K562 (cell line): Measurements from ENCODE around the gene CES5A. TPM values are rescaled to one million over a fixed set of nuclear protein-coding genes. Genes with fewer than 3 reads are reported as not detected.

ENCODE experiments used
- ATAC-seq: fragments of 200-7000 bp; cut with Tn5 transposase; 3 replicates; pipeline ENCODE4 v1.9.1; 2020; ENCODE audit warnings: moderate library complexity
- BruUV-seq: library from RNA; stranded (reverse); fragments of 400-500 nt; replicated peaks from 2 replicates; lab custom pipeline; 2021; lab: Mats Ljungman, UMichigan
- CTCF ChIA-PET: fragments of 300-600 bp; formaldehyde crosslinking; extraction: SDS; loops from one replicate; lab custom pipeline; 2021; ENCODE audit warnings: low intra/inter-chr PET ratio; lab: Yijun Ruan, JAX
- POLR2A ChIA-PET: fragments of 300-600, 350-650 bp; sonication (Branson Sonifier 250); formaldehyde crosslinking; extraction: SDS; loops from one replicate; lab custom pipeline; 2021; ENCODE audit warnings: antibody characterized with exemption, inconsistent platforms; lab: Yijun Ruan, JAX
- DNase-seq, 4 experiments: peaks; one replicate each; pipeline versions ENCODE4 v3.0.0 to v3.0.0-alpha.2; 2011 to 2018; ENCODE audit warnings: low spot score in 3 of 4, mixed read lengths in 3 of 4; ENCODE audit errors: extremely low read depth in 1 of 4
- FAIRE-seq: peaks from 2 replicates; lab custom pipeline; 2011; peaks lifted over from hg19 to GRCh38; lab: Jason Lieb, UNC
- H2AFZ ChIP-seq: 2 replicates; pipeline ENCODE4 v1.6.0; 2011; ENCODE audit warnings: low read depth, low read length, control low read depth, inconsistent platforms
- H3K27ac ChIP-seq: fragments of 200-600 bp; 3 replicates; pipeline ENCODE4 v1.8.0; 2011; ENCODE audit warnings: low read depth, mild to moderate bottlenecking, control low read depth, inconsistent platforms, low read length, moderate library complexity, mixed read lengths; ENCODE audit errors: extremely low read depth
- H3K27me3 ChIP-seq, 2 experiments: fragments of 300-600 bp in 1 of 2; 2 replicates in 1 of 2; 3 replicates in 1 of 2; pipeline versions ENCODE4 v1.6.0 to v1.8.0; 2011; ENCODE audit warnings: inconsistent platforms in 2 of 2, low read length in 2 of 2, mild to moderate bottlenecking in 1 of 2, mixed read lengths in 1 of 2, moderate library complexity in 1 of 2; ENCODE audit not compliant: control insufficient read depth in 2 of 2, insufficient read depth in 2 of 2
- H3K36me3 ChIP-seq: fragments of 300-600 bp; 3 replicates; pipeline ENCODE4 v1.8.0; 2011; ENCODE audit warnings: mild to moderate bottlenecking, low read length, inconsistent platforms; ENCODE audit not compliant: control insufficient read depth, insufficient read depth
- H3K4me1 ChIP-seq, 2 experiments: fragments of 200-600 bp in 1 of 2; replicated peaks in 1 of 2; 2 replicates in 1 of 2; 3 replicates in 1 of 2; pipeline versions ENCODE4 v1.5.1 to v1.8.0; 2011; ENCODE audit warnings: inconsistent platforms in 2 of 2, low read length in 2 of 2, mild to moderate bottlenecking in 1 of 2, mixed read lengths in 1 of 2, moderate library complexity in 1 of 2; ENCODE audit not compliant: control insufficient read depth in 2 of 2, insufficient read depth in 2 of 2
- H3K4me2 ChIP-seq: 2 replicates; pipeline ENCODE4 v1.6.1; 2011; ENCODE audit warnings: low read length, control low read depth, inconsistent platforms, mixed read lengths; ENCODE audit not compliant: insufficient read depth
- H3K4me3 ChIP-seq: fragments of 200-600 bp; sonication (generic), shearing (Covaris generic); 2 replicates; pipeline ENCODE4 v1.5.1; 2016; ENCODE audit warnings: control low read depth, inconsistent platforms
- H3K79me2 ChIP-seq: fragments of 200-600 bp; 3 replicates; pipeline ENCODE4 v1.8.0; 2011; ENCODE audit warnings: low read length, inconsistent platforms; ENCODE audit not compliant: control insufficient read depth, insufficient read depth
- H3K9ac ChIP-seq, 2 experiments: 2 replicates each; pipeline versions ENCODE4 v1.6.0 to v1.6.1; 2011; ENCODE audit warnings: low read depth in 2 of 2, low read length in 2 of 2, control low read depth in 1 of 2, inconsistent platforms in 1 of 2, mild to moderate bottlenecking in 1 of 2, mixed read lengths in 1 of 2; ENCODE audit not compliant: insufficient read depth in 1 of 2
- H3K9me1 ChIP-seq: one replicate; pipeline ENCODE4 v1.6.0; 2011; ENCODE audit warnings: inconsistent platforms, mild to moderate bottlenecking, low read length, moderate library complexity; ENCODE audit not compliant: control insufficient read depth, insufficient read depth
- H3K9me3 ChIP-seq: replicated peaks from 2 replicates; pipeline ENCODE4 v1.5.1; 2011; ENCODE audit warnings: low read depth, low read length, inconsistent platforms; ENCODE audit not compliant: control insufficient read depth, insufficient read depth
- H4K20me1 ChIP-seq: replicated peaks from 2 replicates; pipeline ENCODE4 v1.6.1; 2011; ENCODE audit warnings: low read length, inconsistent platforms, mixed read lengths; ENCODE audit not compliant: control insufficient read depth, insufficient read depth
- C11orf30 ChIP-seq: fragments of 450-650 bp; IDR thresholded peaks from 2 replicates; pipeline ENCODE4 v1.6.1; 2016; ENCODE audit warnings: low read depth, mild to moderate bottlenecking
- CCAR2 ChIP-seq: fragments of 200-400 bp; formaldehyde crosslinking; IDR thresholded peaks from 2 replicates; pipeline ENCODE4 v1.6.1; 2017; ENCODE audit warnings: mild to moderate bottlenecking, low read depth, low read length
- CXXC5 ChIP-seq: fragments of 250-450 bp; sonication (Bioruptor Pico); IDR thresholded peaks from 2 replicates; pipeline ENCODE4 v1.8.0; 2022; ENCODE audit warnings: inconsistent platforms, mild to moderate bottlenecking, moderate library complexity
- ETV1 ChIP-seq: fragments of 450-650 bp; conservative IDR thresholded peaks from 2 replicates; pipeline ENCODE4 v1.6.1; 2016; ENCODE audit warnings: missing genetic modification characterization, control low read depth, low read depth, missing compliant biosample characterization
- HCFC1 ChIP-seq: IDR thresholded peaks from 2 replicates; pipeline ENCODE4 v1.6.1; 2012; ENCODE audit warnings: low read depth, low read length, improper control_type of control experiment
- ILF3 ChIP-seq: fragments of 450-650 bp; IDR thresholded peaks from 2 replicates; pipeline ENCODE4 v1.6.1; 2018; ENCODE audit warnings: antibody characterized with exemption, mild to moderate bottlenecking, moderate library complexity, borderline replicate concordance
- IRF2 ChIP-seq: sonication (generic); formaldehyde crosslinking; IDR thresholded peaks from 2 replicates; pipeline ENCODE4 v1.8.1; 2022; ENCODE audit warnings: mild to moderate bottlenecking, missing genetic modification reagents
- KDM5B ChIP-seq: fragments of 200-600 bp; sonication (generic); IDR thresholded peaks from 2 replicates; pipeline ENCODE4 v1.6.1; 2012; ENCODE audit warnings: low read depth, mild to moderate bottlenecking, moderate library complexity, low read length, control low read depth, inconsistent platforms; ENCODE audit not compliant: insufficient replicate concordance
- MAFF ChIP-seq: IDR thresholded peaks from 2 replicates; pipeline ENCODE4 v1.6.1; 2012; ENCODE audit warnings: low read length, improper control_type of control experiment
- MAFK ChIP-seq: IDR thresholded peaks from 2 replicates; pipeline ENCODE4 v1.6.1; 2011; ENCODE audit warnings: low read length, improper control_type of control experiment
- MIER1 ChIP-seq: fragments of 450-650 bp; IDR thresholded peaks from 2 replicates; pipeline ENCODE4 v1.6.1; 2016; ENCODE audit warnings: antibody characterized with exemption, mild to moderate bottlenecking, low read depth
- NFE2L1 ChIP-seq: fragments of 450-650 bp; IDR thresholded peaks from 2 replicates; pipeline ENCODE4 v1.6.1; 2016; ENCODE audit warnings: missing genetic modification characterization, low read depth, mild to moderate bottlenecking, missing compliant biosample characterization, moderate library complexity, borderline replicate concordance
- RBFOX2 ChIP-seq: fragments of 200-400 bp; formaldehyde crosslinking; IDR thresholded peaks from 2 replicates; pipeline ENCODE4 v1.6.1; 2017; ENCODE audit warnings: low read depth, mild to moderate bottlenecking, low read length, moderate library complexity
- TBP ChIP-seq: optimal IDR thresholded peaks from 2 replicates; pipeline ENCODE3; 2011; ENCODE audit warnings: low read depth, low read length, improper control_type of control experiment
- TCF7 ChIP-seq: sonication (generic); IDR thresholded peaks from 2 replicates; pipeline ENCODE4 v1.6.1; 2016; ENCODE audit warnings: antibody characterized with exemption, borderline replicate concordance
- ZNF232 ChIP-seq: sonication (generic); formaldehyde crosslinking; IDR thresholded peaks from 2 replicates; pipeline ENCODE4 v1.8.0; 2022; ENCODE audit warnings: mild to moderate bottlenecking, missing genetic modification reagents
- ZNF561 ChIP-seq: fragments of 450-650 bp; formaldehyde crosslinking; conservative IDR thresholded peaks from 2 replicates; pipeline ENCODE4 v1.4.0; 2020; ENCODE audit warnings: mild to moderate bottlenecking, moderate library complexity
- WGBS: fragments of 100-300 bp; shearing (Covaris generic); methylation state at CpG from one replicate; pipeline ENCODE4 v1.1.6; 2016; ENCODE audit warnings: low coverage, mixed read lengths; ENCODE audit not compliant: insufficient coverage; ENCODE audit errors: missing lambda C conversion rate; 5-methylcytosine and 5-hydroxymethylcytosine counted together
- in situ Hi-C: fragments of 300-500 bp; cut with MboI; formaldehyde crosslinking; loops from 4 replicates; pipeline ENCODE4 v1.15.0; 2018; ENCODE audit warnings: inconsistent platforms, mixed read lengths
- intact Hi-C: fragments of 100-400 bp; cut with micrococcal nuclease; formaldehyde crosslinking; loops from 2 replicates; pipeline ENCODE4 v1.14.2; 2022
- polyA plus RNA-seq, 8 experiments: library from polyadenylated mRNA; depleted of rRNA in 4 of 8; stranded (reverse) in 5 of 8; unstranded in 3 of 8; fragments of >200 nt; fragmentation: Nextera tagmentation in 2 of 8; fragmentation: Illumina TruSeq in 1 of 8; extraction: Ambion mirVana in 2 of 8; extraction: Trizol in 1 of 8; gene quantifications; 2 replicates each; pipeline versions ENCODE4 v1.2.1 to v1.2.3, GENCODE V29; 2011 to 2014; ENCODE audit warnings: inconsistent platforms in 1 of 8, missing spikeins in 1 of 8
- total RNA-seq, 7 experiments: library from RNA; depleted of rRNA in 6 of 7; stranded (reverse); fragments of >200 nt in 6 of 7; fragmentation: Illumina TruSeq in 2 of 7; extraction: Trizol in 2 of 7; gene quantifications; 2 replicates each; pipeline versions ENCODE4 v1.2.1 to v1.2.3, GENCODE V29; 2011 to 2021; ENCODE audit warnings: low replicate concordance in 1 of 7
- TF ChIP-seq, protein P1 (sequence below): sonication (generic); formaldehyde crosslinking; IDR thresholded peaks from 2 replicates; pipeline ENCODE4 v1.8.0; 2022; ENCODE audit warnings: mild to moderate bottlenecking, missing genetic modification reagents
- TF ChIP-seq, protein P2 (sequence below), 2 experiments: fragments of 450-650 bp; IDR thresholded peaks; 2 replicates each; pipeline ENCODE4 v1.6.1; 2016
- TF ChIP-seq, protein P3 (sequence below): fragments of 450-650 bp; formaldehyde crosslinking; IDR thresholded peaks from 2 replicates; pipeline ENCODE4 v1.4.0; 2022; ENCODE audit warnings: missing genetic modification characterization

The CES5A gene
- total and polyA plus RNA-seq, 9 of the 15 experiments (the other 6 are each of a cell fraction or from before 2014, with no cell fraction given) = 0.07 to 0.17 (median 0.15) TPM; not detected in 4

DNA sequence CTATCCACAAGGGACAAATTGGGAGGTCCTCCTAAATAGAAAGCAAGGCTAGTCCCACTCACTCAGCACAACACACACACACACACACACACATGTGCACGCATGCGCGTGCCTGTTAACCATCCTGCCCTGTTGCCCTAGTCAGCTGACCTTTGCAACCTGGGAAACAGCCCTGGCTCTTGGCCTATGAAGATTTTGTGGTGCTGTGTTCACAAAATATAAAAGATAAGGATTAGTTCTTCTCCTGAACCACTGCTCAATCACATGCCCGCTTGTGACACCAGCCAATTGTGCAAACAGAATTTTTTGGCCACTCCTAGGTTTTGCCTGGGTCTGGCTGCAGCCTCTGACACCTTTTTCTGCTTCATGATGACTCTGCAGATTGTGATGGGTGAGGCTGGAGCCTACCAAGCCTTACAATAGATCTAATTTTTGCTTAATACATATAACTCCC is 39.0 kb downstream of the CES5A start:
- Histone ChIP-seq H3K4me3 (no peak overlapping the region), H3K27ac (no peak overlapping the region), H3K36me3 (no peaks in the 10 kb centered on the region), H3K79me2 (no peaks in the 10 kb centered on the region), H4K20me1 (no peaks in the 10 kb centered on the region), H3K4me2 (no peak overlapping the region), H3K9me1 (no peaks in the 10 kb centered on the region), H3K9ac (no peak overlapping the region), H2AFZ (no peak overlapping the region), H3K4me1 (peaks cover 0 to 6% of the 10 kb centered on the region in 2 experiments; a peak in 1 of 5 replicates), H3K27me3 (peaks cover 5 to 16% of the 10 kb centered on the region in 2 experiments; a peak in 4 of 5 replicates), H3K9me3 (no peaks in the 10 kb centered on the region)
- DNase-seq = peak in 1 of 4 experiments; percentile 6
- no peak for FAIRE-seq
- 22% methylated on average over 4 of the region's 4 CpGs for WGBS
- ChIA-PET POLR2A (no interaction called here), CTCF (no interaction called here)
- intact Hi-C loops = no loop called here
- no TSS peak for BruUV-seq
- ATAC-seq = peak; percentile 75
- in situ Hi-C loops = no loop called here
- TF ChIP-seq ETV1 (no peak), MAFF (peak; percentile 67; the same call in 1 of the 2 replicates), ZNF232 (CRISPR knock-in tag) (no peak), KDM5B (no peak), IRF2 (CRISPR knock-in tag) (no peak), TCF7 (no peak), CCAR2 (no peak), ZNF561 (no peak), CXXC5 (CRISPR knock-in tag) (no peak), MAFK (peak; percentile 66; the same call in 1 of the 2 replicates), C11orf30 (peak; percentile 91), MIER1 (no peak), HCFC1 (no peak), TBP (no peak), ILF3 (no peak), NFE2L1 (tag) (peak; percentile 13; the same call in 1 of the 2 replicates), RBFOX2 (no peak)
- TF ChIP-seq, protein P1, sequence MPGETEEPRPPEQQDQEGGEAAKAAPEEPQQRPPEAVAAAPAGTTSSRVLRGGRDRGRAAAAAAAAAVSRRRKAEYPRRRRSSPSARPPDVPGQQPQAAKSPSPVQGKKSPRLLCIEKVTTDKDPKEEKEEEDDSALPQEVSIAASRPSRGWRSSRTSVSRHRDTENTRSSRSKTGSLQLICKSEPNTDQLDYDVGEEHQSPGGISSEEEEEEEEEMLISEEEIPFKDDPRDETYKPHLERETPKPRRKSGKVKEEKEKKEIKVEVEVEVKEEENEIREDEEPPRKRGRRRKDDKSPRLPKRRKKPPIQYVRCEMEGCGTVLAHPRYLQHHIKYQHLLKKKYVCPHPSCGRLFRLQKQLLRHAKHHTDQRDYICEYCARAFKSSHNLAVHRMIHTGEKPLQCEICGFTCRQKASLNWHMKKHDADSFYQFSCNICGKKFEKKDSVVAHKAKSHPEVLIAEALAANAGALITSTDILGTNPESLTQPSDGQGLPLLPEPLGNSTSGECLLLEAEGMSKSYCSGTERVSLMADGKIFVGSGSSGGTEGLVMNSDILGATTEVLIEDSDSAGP = no peak
- TF ChIP-seq, protein P2, sequence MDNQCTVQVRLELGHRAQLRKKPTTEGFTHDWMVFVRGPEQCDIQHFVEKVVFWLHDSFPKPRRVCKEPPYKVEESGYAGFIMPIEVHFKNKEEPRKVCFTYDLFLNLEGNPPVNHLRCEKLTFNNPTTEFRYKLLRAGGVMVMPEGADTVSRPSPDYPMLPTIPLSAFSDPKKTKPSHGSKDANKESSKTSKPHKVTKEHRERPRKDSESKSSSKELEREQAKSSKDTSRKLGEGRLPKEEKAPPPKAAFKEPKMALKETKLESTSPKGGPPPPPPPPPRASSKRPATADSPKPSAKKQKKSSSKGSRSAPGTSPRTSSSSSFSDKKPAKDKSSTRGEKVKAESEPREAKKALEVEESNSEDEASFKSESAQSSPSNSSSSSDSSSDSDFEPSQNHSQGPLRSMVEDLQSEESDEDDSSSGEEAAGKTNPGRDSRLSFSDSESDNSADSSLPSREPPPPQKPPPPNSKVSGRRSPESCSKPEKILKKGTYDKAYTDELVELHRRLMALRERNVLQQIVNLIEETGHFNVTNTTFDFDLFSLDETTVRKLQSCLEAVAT (IDR thresholded peaks at IDR 0.05) = no peak
- TF ChIP-seq, protein P3, sequence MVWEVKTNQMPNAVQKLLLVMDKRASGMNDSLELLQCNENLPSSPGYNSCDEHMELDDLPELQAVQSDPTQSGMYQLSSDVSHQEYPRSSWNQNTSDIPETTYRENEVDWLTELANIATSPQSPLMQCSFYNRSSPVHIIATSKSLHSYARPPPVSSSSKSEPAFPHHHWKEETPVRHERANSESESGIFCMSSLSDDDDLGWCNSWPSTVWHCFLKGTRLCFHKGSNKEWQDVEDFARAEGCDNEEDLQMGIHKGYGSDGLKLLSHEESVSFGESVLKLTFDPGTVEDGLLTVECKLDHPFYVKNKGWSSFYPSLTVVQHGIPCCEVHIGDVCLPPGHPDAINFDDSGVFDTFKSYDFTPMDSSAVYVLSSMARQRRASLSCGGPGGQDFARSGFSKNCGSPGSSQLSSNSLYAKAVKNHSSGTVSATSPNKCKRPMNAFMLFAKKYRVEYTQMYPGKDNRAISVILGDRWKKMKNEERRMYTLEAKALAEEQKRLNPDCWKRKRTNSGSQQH = no peak
